ENCODE measurements around the gene PDGFD. TPM values are rescaled to one million over a fixed set of nuclear protein-coding genes. Genes with fewer than 3 reads are reported as not detected.

The PDGFD gene
- polyA plus RNA-seq, 1 donor from 2014 or later: 1.0 TPM

DNA sequence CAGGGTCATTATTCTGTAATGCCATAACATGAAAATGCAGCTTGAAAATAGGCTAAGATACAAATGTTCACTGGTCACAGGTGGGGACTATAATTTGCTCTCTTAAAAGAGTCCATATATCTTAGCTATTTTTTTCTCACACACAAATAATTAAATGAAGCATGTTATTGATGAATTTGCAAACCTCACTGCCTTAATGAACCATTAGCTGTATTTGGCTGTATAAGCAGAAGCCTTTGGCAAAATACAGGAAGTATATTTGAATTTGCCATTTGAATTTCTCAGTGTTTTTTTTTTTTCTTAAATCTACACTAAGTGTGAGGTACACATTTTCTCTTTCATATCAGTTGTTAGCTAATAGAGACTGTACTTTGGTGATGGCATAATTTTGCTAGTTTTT is 88.9 kb downstream of the PDGFD start:
- Histone ChIP-seq H3K4me2 (ENCODE audit: low read length) (no peak overlapping the region), H2AFZ (ENCODE audit: low read depth, low read length) (no peak overlapping the region), H3K9ac (ENCODE audit: low read length) (no peak overlapping the region), H3K9me3 (ENCODE audit: low read length) (no peaks in the 10 kb centered on the region), H4K20me1 (ENCODE audit: insufficient read depth) (no peaks in the 10 kb centered on the region), H3K4me3 (ENCODE audit: low read length) (no peak overlapping the region), H3K27me3 (ENCODE audit: insufficient read depth, low read depth, low read length) (no peaks in the 10 kb centered on the region), H3K27ac (ENCODE audit: low read length) (no peak overlapping the region), H3K79me2 (replicated peaks; ENCODE audit: insufficient read depth, low read length) (no peaks in the 10 kb centered on the region), H3K36me3 (ENCODE audit: insufficient read depth, low read length) (no peaks in the 10 kb centered on the region), H3F3A (ENCODE audit: insufficient read depth, low read length, poor library complexity, severe bottlenecking) (no peaks in the 10 kb centered on the region), H3K9me2 (ENCODE audit: insufficient read depth, low read length) (no peaks in the 10 kb centered on the region)
- TF ChIP-seq EP300 (conservative IDR thresholded peaks at IDR 0.05; ENCODE audit: poor library complexity, severe bottlenecking) (no peak), SMC3 (conservative IDR thresholded peaks at IDR 0.05; ENCODE audit: poor library complexity) (no peak)
- TF ChIP-seq, protein P1, sequence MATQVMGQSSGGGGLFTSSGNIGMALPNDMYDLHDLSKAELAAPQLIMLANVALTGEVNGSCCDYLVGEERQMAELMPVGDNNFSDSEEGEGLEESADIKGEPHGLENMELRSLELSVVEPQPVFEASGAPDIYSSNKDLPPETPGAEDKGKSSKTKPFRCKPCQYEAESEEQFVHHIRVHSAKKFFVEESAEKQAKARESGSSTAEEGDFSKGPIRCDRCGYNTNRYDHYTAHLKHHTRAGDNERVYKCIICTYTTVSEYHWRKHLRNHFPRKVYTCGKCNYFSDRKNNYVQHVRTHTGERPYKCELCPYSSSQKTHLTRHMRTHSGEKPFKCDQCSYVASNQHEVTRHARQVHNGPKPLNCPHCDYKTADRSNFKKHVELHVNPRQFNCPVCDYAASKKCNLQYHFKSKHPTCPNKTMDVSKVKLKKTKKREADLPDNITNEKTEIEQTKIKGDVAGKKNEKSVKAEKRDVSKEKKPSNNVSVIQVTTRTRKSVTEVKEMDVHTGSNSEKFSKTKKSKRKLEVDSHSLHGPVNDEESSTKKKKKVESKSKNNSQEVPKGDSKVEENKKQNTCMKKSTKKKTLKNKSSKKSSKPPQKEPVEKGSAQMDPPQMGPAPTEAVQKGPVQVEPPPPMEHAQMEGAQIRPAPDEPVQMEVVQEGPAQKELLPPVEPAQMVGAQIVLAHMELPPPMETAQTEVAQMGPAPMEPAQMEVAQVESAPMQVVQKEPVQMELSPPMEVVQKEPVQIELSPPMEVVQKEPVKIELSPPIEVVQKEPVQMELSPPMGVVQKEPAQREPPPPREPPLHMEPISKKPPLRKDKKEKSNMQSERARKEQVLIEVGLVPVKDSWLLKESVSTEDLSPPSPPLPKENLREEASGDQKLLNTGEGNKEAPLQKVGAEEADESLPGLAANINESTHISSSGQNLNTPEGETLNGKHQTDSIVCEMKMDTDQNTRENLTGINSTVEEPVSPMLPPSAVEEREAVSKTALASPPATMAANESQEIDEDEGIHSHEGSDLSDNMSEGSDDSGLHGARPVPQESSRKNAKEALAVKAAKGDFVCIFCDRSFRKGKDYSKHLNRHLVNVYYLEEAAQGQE (IDR thresholded peaks at IDR 0.05; ENCODE audit: borderline replicate concordance): no peak

DNA sequence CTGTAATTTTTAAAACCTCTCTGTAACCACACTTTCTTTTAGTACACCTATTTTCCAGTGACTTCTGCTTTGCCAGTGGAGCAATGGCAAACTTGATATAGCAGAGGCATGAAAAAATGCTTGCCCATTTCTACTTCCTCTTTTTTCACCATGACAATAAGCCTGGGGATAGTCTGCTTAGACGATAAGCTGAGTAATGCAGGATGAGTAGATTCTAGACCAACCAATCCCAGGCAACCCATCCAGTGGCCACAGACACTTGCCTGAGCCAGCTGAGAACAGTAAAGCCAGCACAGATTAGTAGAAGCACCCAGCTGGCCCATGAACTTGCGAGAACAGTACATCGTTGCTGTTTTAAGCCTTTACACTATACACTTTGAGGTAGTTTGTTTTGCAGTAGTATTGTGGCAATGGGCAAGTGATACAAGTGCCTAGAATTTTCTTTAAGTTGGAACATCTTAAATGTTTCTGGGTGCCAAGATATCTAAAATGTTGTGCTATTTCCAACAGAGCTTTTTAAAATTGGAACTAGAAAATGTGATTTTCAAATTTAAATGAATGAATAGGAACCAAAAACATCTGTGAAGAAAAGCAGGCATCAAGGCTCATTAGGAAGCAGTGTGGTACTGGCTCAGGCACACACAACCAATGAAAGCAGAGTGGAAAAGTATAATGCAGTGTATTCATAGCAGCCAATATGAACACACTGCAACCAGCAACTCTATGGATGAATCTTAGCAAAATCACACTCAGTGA is 89.8 kb downstream of the PDGFD start:
- no peak overlapping the region for H2AFZ ChIP-seq (ENCODE audit: low read depth, low read length)
- H3K79me2 ChIP-seq (replicated peaks; ENCODE audit: insufficient read depth, low read length): no peaks in the 10 kb centered on the region
- no peak overlapping the region for H3K4me2 ChIP-seq (ENCODE audit: low read length)
- H3K27ac ChIP-seq (ENCODE audit: low read length): no peak overlapping the region
- no peaks in the 10 kb centered on the region for H3K9me3 ChIP-seq (ENCODE audit: low read length)
- H3K27me3 ChIP-seq (ENCODE audit: insufficient read depth, low read depth, low read length): no peaks in the 10 kb centered on the region
- H3K4me3 ChIP-seq (ENCODE audit: low read length): no peak overlapping the region
- H3F3A ChIP-seq (ENCODE audit: insufficient read depth, low read length, poor library complexity, severe bottlenecking): no peaks in the 10 kb centered on the region
- TF ChIP-seq EP300 (conservative IDR thresholded peaks at IDR 0.05; ENCODE audit: poor library complexity, severe bottlenecking): no peak
- TF ChIP-seq TAF1 (IDR thresholded peaks at IDR 0.05; ENCODE audit: low read depth): no peak
- no peak for TF ChIP-seq MXI1 (conservative IDR thresholded peaks at IDR 0.05; ENCODE audit: poor library complexity, severe bottlenecking)
- no peak for TF ChIP-seq RAD21 (conservative IDR thresholded peaks at IDR 0.05)
- no peak for TF ChIP-seq POLR2AphosphoS5 (IDR thresholded peaks at IDR 0.05)
- TF ChIP-seq SMC3 (conservative IDR thresholded peaks at IDR 0.05; ENCODE audit: poor library complexity): no peak
- TF ChIP-seq, protein P2, sequence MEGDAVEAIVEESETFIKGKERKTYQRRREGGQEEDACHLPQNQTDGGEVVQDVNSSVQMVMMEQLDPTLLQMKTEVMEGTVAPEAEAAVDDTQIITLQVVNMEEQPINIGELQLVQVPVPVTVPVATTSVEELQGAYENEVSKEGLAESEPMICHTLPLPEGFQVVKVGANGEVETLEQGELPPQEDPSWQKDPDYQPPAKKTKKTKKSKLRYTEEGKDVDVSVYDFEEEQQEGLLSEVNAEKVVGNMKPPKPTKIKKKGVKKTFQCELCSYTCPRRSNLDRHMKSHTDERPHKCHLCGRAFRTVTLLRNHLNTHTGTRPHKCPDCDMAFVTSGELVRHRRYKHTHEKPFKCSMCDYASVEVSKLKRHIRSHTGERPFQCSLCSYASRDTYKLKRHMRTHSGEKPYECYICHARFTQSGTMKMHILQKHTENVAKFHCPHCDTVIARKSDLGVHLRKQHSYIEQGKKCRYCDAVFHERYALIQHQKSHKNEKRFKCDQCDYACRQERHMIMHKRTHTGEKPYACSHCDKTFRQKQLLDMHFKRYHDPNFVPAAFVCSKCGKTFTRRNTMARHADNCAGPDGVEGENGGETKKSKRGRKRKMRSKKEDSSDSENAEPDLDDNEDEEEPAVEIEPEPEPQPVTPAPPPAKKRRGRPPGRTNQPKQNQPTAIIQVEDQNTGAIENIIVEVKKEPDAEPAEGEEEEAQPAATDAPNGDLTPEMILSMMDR (IDR thresholded peaks at IDR 0.05; ENCODE audit: poor library complexity, severe bottlenecking): no peak
- TF ChIP-seq, protein P1 (IDR thresholded peaks at IDR 0.05; ENCODE audit: borderline replicate concordance): no peak
- no peak for TF ChIP-seq EZH2 (IDR thresholded peaks at IDR 0.05; ENCODE audit: borderline replicate concordance, insufficient read depth, low read length, poor library complexity, severe bottlenecking)
- H3K9ac ChIP-seq (ENCODE audit: low read length): no peak overlapping the region
- H3K36me3 ChIP-seq (ENCODE audit: insufficient read depth, low read length): no peaks in the 10 kb centered on the region
- H3K9me2 ChIP-seq (ENCODE audit: insufficient read depth, low read length): no peaks in the 10 kb centered on the region
- H4K20me1 ChIP-seq (ENCODE audit: insufficient read depth): no peaks in the 10 kb centered on the region

All from neural cell (in vitro differentiated cells).